Measurements from ENCODE around the gene KLHL20. TPM values are rescaled to one million over a fixed set of nuclear protein-coding genes. Genes with fewer than 3 reads are reported as not detected.
"Not testable (repeated sequence)": the region's sequence is repeated elsewhere in the genome, so short reads cannot be mapped to it uniquely, and the experiment has no call there.

KLHL20 gene, protein sequence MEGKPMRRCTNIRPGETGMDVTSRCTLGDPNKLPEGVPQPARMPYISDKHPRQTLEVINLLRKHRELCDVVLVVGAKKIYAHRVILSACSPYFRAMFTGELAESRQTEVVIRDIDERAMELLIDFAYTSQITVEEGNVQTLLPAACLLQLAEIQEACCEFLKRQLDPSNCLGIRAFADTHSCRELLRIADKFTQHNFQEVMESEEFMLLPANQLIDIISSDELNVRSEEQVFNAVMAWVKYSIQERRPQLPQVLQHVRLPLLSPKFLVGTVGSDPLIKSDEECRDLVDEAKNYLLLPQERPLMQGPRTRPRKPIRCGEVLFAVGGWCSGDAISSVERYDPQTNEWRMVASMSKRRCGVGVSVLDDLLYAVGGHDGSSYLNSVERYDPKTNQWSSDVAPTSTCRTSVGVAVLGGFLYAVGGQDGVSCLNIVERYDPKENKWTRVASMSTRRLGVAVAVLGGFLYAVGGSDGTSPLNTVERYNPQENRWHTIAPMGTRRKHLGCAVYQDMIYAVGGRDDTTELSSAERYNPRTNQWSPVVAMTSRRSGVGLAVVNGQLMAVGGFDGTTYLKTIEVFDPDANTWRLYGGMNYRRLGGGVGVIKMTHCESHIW
- 17.8 and 18.3 TPM in 2 replicates for total RNA-seq

GRCh38 chr1:173714759-173715537 is at the start of gene KLHL20:
Gene KLHL20, plus strand, starts transcription at chr1:173714981. Its CDS starts 1,063 bp downstream, at chr1:173716044.
- Mint-ChIP-seq H3K27ac (peak within 1 kb of the TSS; percentile 98), H3K4me1 (ENCODE audit: low read depth) (peaks cover 30% of the 10 kb centered on the region), H3K36me3 (ENCODE audit: low read depth) (peaks cover 4% of the 10 kb centered on the region), H3K4me3 (peak within 1 kb of the TSS; percentile 93), H3K9me3 (peaks cover 6% of the 10 kb centered on the region), H3K27me3 (ENCODE audit: insufficient read depth) (peaks cover 14% of the 10 kb centered on the region)
- DNase-seq (ENCODE audit: low spot score) = peak; percentile 84
- intact Hi-C loops (cut with micrococcal nuclease) = loop anchor here (1.0 to 2.0 kb wide), 10 partner anchors 109 to 1183 kb away; partner anchors contain the start of genes CENPL, DARS2, PRDX6 and RABGAP1L

DNA sequence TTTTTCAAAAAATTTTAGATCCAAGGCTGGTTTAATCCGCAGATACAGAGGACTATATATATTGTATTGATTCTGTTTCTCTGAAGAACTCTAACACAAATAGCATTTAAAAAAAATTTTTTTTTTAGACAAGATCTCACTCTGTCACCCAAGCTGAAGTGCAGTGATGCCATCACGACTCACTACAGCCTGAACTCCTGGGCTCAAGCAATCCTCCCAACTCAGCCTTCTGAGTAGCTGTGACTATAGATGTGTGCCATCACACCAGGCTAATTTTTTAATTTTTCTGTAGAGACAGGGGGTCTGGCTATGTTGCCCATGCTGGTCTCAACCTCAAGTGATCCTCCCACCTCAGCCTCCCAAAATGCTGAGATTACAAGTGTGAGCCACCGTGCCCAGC is 48.1 kb upstream of the KLHL20 start:
- Mint-ChIP-seq H3K36me3 (ENCODE audit: low read depth) (no peaks in the 10 kb centered on the region), H3K4me3 (no peak overlapping the region)
- DNase-seq (ENCODE audit: low spot score) = no peak

GRCh38 chr1:173669491-173669941 is 45.3 kb upstream of the KLHL20 start, which contains the start of gene ANKRD45:
Gene ANKRD45, minus strand, starts transcription at chr1:173669851. Its CDS starts 10,433 bp downstream, at chr1:173659418.
- no peaks in the 10 kb centered on the region for H3K9me3 Mint-ChIP-seq
- DNase-seq (ENCODE audit: low spot score) = no peak
- H3K27ac Mint-ChIP-seq = no peak within 1 kb of the TSS
- no peak within 1 kb of the TSS for H3K4me3 Mint-ChIP-seq
- H3K4me1 Mint-ChIP-seq (ENCODE audit: low read depth) = no peaks in the 10 kb centered on the region
- peaks cover 10% of the 10 kb centered on the region for H3K27me3 Mint-ChIP-seq (ENCODE audit: insufficient read depth)
- intact Hi-C loops (cut with micrococcal nuclease) = no loop called here
- H3K36me3 Mint-ChIP-seq (ENCODE audit: low read depth) = no peaks in the 10 kb centered on the region

More for the DNA sequence above, 48.1 kb upstream of the KLHL20 start:
- Mint-ChIP-seq H3K9me3 (no peaks in the 10 kb centered on the region), H3K27ac (no peak overlapping the region), H3K4me1 (ENCODE audit: low read depth) (no peaks in the 10 kb centered on the region), H3K27me3 (ENCODE audit: insufficient read depth) (peaks cover 8% of the 10 kb centered on the region)
- intact Hi-C loops (cut with micrococcal nuclease) = no loop called here

- H3K36me3 Mint-ChIP-seq (ENCODE audit: low read depth); H3K4me1 Mint-ChIP-seq (ENCODE audit: low read depth); DNase-seq (ENCODE audit: low spot score); H3K9me3 Mint-ChIP-seq; H3K27ac Mint-ChIP-seq; H3K27me3 Mint-ChIP-seq (ENCODE audit: insufficient read depth); H3K4me3 Mint-ChIP-seq; intact Hi-C loops (cut with micrococcal nuclease): not testable (repeated sequence)
Measured at GRCh38 chr1:173674496-173674895, 40.3 kb upstream of the KLHL20 start.

GRCh38 chr1:173680152-173680551 is 34.6 kb upstream of the KLHL20 start:
- intact Hi-C loops (cut with micrococcal nuclease); H3K27me3 Mint-ChIP-seq (ENCODE audit: insufficient read depth); DNase-seq (ENCODE audit: low spot score); H3K9me3 Mint-ChIP-seq; H3K4me1 Mint-ChIP-seq (ENCODE audit: low read depth); H3K36me3 Mint-ChIP-seq (ENCODE audit: low read depth); H3K4me3 Mint-ChIP-seq; H3K27ac Mint-ChIP-seq: not testable (repeated sequence)

- Mint-ChIP-seq H3K4me3 (no peak overlapping the region), H3K36me3 (ENCODE audit: low read depth) (no peaks in the 10 kb centered on the region), H3K27me3 (ENCODE audit: insufficient read depth) (peaks cover 7% of the 10 kb centered on the region), H3K4me1 (ENCODE audit: low read depth) (no peaks in the 10 kb centered on the region), H3K27ac (no peak overlapping the region), H3K9me3 (no peaks in the 10 kb centered on the region)
- DNase-seq (ENCODE audit: low spot score) = no peak
- intact Hi-C loops (cut with micrococcal nuclease) = no loop called here
Measured at GRCh38 chr1:173682184-173682583, 32.6 kb upstream of the KLHL20 start.

GRCh38 chr1:173683838-173684237 is 30.9 kb upstream of the KLHL20 start:
- H3K9me3 Mint-ChIP-seq; H3K36me3 Mint-ChIP-seq (ENCODE audit: low read depth); DNase-seq (ENCODE audit: low spot score); H3K27me3 Mint-ChIP-seq (ENCODE audit: insufficient read depth); H3K4me1 Mint-ChIP-seq (ENCODE audit: low read depth); H3K27ac Mint-ChIP-seq; intact Hi-C loops (cut with micrococcal nuclease); H3K4me3 Mint-ChIP-seq: not testable (repeated sequence)

DNA sequence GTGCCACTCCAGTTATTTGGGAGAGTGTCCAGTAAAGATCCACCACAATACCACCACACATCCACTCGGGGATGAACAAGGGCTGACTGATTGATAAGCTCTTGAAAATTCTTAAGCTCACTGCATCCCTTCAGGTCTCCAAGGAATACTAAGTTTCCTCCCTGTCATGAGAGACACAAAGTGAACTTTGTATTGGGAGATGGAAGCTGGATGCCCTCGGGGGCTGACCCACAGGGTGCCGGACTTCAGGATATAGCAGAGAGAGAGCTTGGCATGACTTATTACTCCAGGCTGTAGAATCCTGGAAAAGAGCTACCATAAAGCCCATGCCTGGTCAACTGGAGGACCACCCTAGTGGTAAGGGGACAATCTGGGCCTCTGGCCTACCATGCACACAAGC is 29.7 kb upstream of the KLHL20 start:
- H3K27me3 Mint-ChIP-seq (ENCODE audit: insufficient read depth) = peaks cover 11% of the 10 kb centered on the region
- DNase-seq (ENCODE audit: low spot score); H3K4me3 Mint-ChIP-seq; H3K4me1 Mint-ChIP-seq (ENCODE audit: low read depth); intact Hi-C loops (cut with micrococcal nuclease); H3K9me3 Mint-ChIP-seq; H3K27ac Mint-ChIP-seq; H3K36me3 Mint-ChIP-seq (ENCODE audit: low read depth): not testable (repeated sequence)

DNA sequence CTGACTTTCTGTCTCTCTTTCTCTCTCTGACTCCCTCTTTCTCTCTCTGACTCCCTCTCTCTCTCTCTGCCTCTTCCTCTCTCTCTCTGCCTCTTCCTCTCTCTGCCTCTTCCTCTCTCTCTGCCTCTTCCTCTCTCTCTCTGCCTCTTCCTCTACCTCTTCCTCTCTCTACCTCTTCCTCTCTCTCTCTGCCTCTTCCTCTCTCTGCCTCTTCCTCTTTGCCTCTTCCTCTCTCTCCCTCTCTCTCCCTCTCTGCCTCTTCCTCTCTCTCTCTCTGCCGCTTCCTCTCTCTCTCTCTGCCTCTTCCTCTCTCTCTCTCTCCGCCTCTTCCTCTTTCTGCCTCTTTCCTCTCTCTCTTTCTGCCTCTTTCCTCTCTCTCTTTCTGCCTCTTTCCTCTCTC is 26.5 kb upstream of the KLHL20 start:
- Mint-ChIP-seq H3K27ac (no peak overlapping the region), H3K27me3 (ENCODE audit: insufficient read depth) (peaks cover 8% of the 10 kb centered on the region), H3K36me3 (ENCODE audit: low read depth) (no peaks in the 10 kb centered on the region), H3K9me3 (no peaks in the 10 kb centered on the region), H3K4me1 (ENCODE audit: low read depth) (no peaks in the 10 kb centered on the region), H3K4me3 (no peak overlapping the region)
- no peak for DNase-seq (ENCODE audit: low spot score)
- intact Hi-C loops (cut with micrococcal nuclease) = no loop called here

DNA sequence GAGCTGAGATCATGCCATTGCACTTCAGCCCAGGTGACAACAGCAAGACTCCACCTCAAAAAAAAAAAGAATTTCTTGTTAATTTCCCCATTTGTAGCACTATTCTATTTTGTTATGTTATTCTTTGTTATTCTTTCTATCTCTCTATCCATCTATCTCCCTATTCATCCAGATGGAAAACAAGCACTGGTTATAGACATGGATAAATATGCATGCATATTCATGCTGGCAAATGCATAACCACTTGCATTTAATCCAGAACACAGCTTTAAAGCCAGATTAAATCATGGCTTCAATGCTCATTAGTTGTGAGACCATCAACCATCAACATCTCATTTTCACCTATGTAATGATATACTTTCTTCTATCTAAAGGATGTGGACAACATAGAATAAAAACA is 21.5 kb upstream of the KLHL20 start:
- intact Hi-C loops (cut with micrococcal nuclease) = no loop called here
- Mint-ChIP-seq H3K27me3 (ENCODE audit: insufficient read depth) (peaks cover 12% of the 10 kb centered on the region), H3K9me3 (no peaks in the 10 kb centered on the region), H3K4me3 (no peak overlapping the region), H3K36me3 (ENCODE audit: low read depth) (no peaks in the 10 kb centered on the region), H3K27ac (no peak overlapping the region), H3K4me1 (ENCODE audit: low read depth) (no peaks in the 10 kb centered on the region)
- no peak for DNase-seq (ENCODE audit: low spot score)

- intact Hi-C loops (cut with micrococcal nuclease) = not testable (repeated sequence)
- peaks cover 18% of the 10 kb centered on the region for H3K27me3 Mint-ChIP-seq (ENCODE audit: insufficient read depth)
Measured at GRCh38 chr1:173701299-173701698, 13.5 kb upstream of the KLHL20 start.

DNA sequence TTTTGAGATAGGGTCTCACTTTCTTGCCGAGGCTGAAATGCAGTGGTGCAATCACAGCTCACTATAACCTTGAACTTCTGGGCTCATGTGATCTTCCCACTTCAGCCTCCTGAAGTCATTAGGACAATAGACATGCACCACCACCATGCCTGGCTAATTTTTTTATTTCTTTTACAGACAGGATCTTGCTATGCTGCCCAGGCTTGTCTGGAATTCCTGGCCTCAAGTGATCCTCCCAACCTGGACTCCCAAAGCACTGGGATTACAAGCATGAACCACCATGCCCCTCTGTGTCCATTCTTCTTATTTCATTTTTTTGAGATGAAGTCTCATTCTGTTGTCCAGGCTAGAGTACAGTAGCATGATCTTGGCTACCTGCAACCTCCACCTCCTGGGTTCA is 12.0 kb upstream of the KLHL20 start:
- H3K27me3 Mint-ChIP-seq (ENCODE audit: insufficient read depth) = peaks cover 21% of the 10 kb centered on the region
- no peak for DNase-seq (ENCODE audit: low spot score)
- no peaks in the 10 kb centered on the region for H3K4me1 Mint-ChIP-seq (ENCODE audit: low read depth)
- H3K27ac Mint-ChIP-seq = no peak overlapping the region
- no peak overlapping the region for H3K4me3 Mint-ChIP-seq
- no peaks in the 10 kb centered on the region for H3K36me3 Mint-ChIP-seq (ENCODE audit: low read depth)
- intact Hi-C loops (cut with micrococcal nuclease) = no loop called here
- no peaks in the 10 kb centered on the region for H3K9me3 Mint-ChIP-seq

More at GRCh38 chr1:173701299-173701698, 13.5 kb upstream of the KLHL20 start:
- not testable (repeated sequence) for H3K4me3 Mint-ChIP-seq; H3K36me3 Mint-ChIP-seq (ENCODE audit: low read depth); DNase-seq (ENCODE audit: low spot score); H3K27ac Mint-ChIP-seq; H3K4me1 Mint-ChIP-seq (ENCODE audit: low read depth); H3K9me3 Mint-ChIP-seq

DNA sequence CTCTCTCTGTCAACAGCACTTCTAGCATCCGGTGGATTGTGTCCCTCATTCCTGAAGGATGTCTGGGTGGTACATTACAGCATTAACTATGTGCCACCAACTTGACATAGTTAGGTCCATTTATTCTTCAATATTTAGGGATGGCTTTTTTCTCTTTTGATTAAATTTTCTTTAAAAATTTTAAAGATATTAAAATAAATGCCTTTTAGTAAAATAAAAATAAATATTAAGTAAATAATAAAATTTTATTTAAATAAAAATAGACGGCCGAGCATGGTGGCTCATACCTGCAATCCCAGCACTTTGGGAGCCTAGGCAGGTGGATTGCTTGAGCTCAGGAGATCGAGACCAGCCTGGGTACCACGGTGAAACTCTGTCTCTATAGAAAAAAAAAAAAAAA is 9.7 kb upstream of the KLHL20 start:
- H3K4me1 Mint-ChIP-seq (ENCODE audit: low read depth) = no peaks in the 10 kb centered on the region
- peaks cover 12% of the 10 kb centered on the region for H3K27me3 Mint-ChIP-seq (ENCODE audit: insufficient read depth)
- no peak for DNase-seq (ENCODE audit: low spot score)
- H3K27ac Mint-ChIP-seq = no peak overlapping the region
- no peak overlapping the region for H3K4me3 Mint-ChIP-seq
- intact Hi-C loops (cut with micrococcal nuclease) = no loop called here
- H3K9me3 Mint-ChIP-seq = no peaks in the 10 kb centered on the region
- no peaks in the 10 kb centered on the region for H3K36me3 Mint-ChIP-seq (ENCODE audit: low read depth)

All from activated T-helper 1 cell treated with anti-CD3 and anti-CD28 coated beads, Interleukin-12 subunit alpha, Interleukin-12 subunit beta, Interleukin-2, Interleukin-4 antibody, amounts not matched to agents 30 ng/mL and 10 ng/mL and 1 ng/mL, durations not matched to agents 14 hours and 24 hours and 36 hours (primary cell).